Ureter (tissue), 1 donor: Measurements from ENCODE around the gene ZEB1. TPM values are rescaled to one million over a fixed set of nuclear protein-coding genes. Genes with fewer than 3 reads are reported as not detected.
"Not testable (repeated sequence)": the region's sequence is repeated elsewhere in the genome, so short reads cannot be mapped to it uniquely, and the experiment has no call there.

Source experiments
- DNase-seq: peaks from one replicate; pipeline ENCODE4 v3.0.0-alpha.2; 2020; ENCODE audit warnings: low spot score
- total RNA-seq: library from RNA; stranded (reverse); gene quantifications from one replicate; pipeline ENCODE4 v1.2.4, GENCODE V29; 2023
- donor health status: DM: yes; HTN: yes; CAD: no.

The ZEB1 gene
- total RNA-seq, 1 donor from 2014 or later = 58.3 TPM

DNA sequence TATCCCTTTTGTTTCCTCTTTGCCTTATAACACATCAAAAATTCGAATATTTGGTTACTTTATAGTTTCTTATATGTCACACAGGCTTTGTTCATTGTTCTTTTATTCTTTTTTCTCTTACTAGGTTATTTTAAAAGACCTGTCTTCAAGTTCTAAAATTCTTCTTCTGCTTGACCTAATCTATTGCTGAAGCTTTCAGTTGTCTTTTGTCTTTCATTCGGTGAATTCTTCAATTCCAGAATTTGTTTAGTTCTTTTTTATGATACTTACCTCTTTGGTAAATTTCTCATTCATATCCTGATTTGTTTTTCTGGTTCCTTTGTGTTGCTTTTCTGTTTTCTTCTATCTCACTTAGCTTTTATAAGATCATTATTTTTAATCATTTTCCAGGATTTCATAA is 188.4 kb downstream of the ZEB1 start:
- DNase-seq = no peak

DNA sequence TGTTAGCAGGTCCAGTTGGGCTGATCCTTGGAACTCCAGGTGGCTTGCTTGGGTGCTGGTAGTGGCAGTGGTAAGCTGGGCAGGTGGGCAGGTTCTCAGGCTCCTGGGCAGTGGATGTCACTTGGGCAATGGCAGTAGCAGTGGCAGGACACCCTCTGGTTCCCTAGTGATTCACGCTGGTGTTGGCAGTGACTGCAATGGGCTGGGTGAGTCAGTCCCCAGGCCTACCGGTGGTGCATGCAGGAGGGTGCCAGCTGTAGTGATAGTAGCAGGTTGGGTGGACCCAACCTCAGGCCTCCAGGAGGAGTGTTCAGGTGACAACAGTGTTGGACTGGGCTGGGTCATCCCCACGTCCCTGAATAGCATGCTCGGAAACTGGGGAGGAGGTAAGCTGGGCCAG is 189.2 kb downstream of the ZEB1 start:
- no peak for DNase-seq

DNA sequence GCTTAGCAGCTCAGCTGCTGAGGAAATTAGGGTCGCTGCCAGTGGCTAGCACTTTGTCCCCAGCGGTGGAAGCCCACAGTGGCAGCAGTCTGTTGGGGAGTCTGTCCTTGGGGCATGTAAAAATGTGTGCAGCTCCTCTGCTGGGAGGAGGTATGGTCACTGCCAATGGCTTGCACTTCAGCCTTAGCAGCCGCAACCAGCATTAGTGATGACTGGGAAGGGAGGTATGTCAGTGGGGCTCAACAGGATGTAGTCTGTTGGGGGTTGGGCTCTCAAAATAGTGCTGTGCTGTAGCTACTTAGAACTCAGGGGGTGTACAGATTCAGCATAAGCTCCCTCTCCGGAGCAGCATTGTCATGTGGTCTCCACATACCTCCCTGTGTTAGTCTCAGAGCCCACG is 189.9 kb downstream of the ZEB1 start:
- DNase-seq = no peak

DNA sequence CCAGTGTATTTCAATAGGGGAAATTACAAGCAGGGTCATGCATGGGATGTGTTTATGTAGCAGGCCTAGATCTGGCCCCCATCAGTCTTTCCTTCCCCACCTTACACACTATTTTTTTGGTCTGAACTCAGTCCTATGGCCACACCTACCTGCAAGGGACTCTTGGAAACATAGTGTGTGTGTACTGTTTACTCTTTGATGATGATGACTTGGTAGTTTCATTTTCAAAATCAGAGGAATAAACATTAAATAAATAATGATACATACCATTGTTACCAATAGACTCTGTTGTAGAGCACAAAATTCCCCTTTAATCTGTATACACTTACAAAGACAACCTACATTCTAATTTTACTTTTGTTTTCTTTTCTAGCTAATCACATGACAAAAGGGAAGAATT is 191.0 kb downstream of the ZEB1 start:
- DNase-seq = no peak

DNA sequence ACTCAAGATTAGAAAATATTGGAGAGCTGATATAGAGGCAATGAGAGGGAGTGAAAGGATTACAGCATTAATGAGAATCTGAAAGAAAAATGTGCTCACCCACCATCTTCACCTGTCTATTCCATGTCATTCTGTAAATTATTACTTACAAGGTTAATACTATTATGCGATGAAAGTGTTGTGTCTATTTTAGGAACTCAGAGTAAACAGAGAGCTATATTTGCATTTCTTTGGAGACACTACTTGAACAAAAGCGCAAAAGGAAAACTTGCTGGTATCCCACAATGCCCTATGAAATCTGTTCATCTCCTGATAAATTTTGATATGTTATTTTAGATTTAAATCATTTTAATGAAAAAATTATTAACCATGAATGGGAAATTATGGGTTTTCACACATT is 196.1 kb downstream of the ZEB1 start:
- DNase-seq = no peak

DNA sequence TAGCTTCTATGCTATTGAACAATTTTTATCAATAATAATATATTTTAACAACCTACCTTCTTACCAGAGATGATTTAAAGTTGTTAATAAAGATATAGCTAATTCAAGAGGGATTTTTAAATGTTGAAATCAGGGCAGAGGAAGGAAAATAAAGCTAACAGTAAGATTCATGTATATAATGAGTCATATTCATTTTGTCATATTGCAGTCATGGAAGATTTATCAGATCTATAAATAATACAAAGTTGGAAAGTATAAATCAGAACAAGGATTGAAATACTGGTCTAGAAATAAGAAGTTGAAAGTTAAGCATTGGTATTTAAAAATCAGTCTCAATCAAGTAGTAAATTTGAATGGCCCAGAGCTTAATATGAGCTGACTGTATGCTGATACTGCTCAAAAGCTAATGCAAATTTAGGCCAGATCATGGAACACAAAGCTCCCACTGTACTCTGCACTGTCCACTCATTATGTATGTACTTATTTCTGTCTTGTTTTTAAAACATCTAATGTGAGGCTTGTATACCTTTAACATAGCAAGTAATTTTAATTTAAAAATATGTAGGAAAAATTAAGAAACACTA is 196.9 kb downstream of the ZEB1 start:
- DNase-seq = no peak

DNA sequence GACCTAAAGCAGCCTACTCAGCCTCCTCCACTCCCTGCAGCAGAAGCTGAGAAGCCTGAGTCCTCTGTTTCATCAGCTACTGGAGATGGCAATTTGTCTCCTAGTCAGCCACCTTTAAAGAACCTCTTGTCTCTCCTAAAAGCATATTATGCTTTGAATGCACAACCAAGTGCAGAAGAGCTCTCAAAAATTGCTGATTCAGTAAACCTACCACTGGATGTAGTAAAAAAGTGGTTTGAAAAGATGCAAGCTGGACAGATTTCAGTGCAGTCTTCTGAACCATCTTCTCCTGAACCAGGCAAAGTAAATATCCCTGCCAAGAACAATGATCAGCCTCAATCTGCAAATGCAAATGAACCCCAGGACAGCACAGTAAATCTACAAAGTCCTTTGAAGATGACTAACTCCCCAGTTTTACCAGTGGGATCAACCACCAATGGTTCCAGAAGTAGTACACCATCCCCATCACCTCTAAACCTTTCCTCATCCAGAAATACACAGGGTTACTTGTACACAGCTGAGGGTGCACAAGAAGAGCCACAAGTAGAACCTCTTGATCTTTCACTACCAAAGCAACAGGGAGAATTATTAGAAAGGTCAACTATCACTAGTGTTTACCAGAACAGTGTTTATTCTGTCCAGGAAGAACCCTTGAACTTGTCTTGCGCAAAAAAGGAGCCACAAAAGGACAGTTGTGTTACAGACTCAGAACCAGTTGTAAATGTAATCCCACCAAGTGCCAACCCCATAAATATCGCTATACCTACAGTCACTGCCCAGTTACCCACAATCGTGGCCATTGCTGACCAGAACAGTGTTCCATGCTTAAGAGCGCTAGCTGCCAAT is 202.2 kb downstream of the ZEB1 start:
- DNase-seq = no peak

DNA sequence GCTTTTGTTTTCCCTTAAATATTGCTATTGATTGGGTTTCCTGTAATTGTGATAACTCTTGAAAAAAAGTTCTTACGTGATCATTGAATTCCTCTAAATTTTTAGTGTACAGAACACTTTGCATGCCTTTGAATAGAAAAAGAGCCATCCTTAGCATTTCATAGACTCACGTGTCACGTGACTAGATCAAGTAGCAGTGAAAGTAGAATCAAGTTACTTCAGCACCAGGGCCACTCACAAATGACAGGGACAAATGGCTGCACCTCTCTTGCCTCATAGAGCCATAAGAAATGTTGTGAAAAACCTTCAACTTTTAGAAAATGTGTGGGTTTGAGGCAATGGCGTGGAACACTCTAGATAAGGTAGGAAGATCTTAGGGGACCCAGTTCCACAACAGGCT is 203.8 kb downstream of the ZEB1 start:
- no peak for DNase-seq

DNA sequence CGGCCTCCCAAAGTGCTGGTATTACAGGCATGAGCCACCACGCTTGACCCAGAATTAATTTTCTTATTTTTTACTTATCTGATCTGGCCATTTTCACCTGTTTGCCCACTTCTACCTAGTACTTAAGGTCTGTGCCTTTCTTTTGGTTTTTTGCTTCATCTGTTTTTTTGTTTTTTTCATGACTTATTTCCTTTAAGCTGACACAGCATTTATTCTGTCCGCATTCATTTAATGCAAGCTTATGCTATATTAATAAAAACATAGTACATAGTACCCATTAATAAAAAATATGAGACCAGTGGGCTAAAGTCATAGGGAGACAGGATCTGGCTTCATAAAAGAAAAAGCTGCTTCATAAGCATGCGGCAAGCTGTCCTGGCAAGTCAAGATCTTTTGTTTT is 205.4 kb downstream of the ZEB1 start:
- no peak for DNase-seq

DNA sequence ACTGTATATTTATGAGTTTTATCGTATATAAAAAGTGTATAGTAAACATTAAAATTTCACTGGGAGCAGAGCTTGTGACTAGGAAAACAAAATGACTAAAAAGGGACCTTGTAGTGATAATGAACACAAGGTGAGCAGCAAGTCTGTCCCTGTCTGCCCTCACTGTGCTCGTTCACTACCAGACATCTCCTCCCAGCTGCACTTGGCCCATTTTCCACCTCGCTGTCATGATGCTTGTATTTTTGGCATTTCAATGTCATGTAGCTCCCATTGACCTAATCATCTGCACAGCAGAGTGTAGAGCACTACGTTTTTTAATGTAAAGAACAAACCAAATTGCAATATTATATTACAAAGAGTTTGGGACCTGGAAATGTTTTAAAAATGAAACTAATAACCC is 207.2 kb downstream of the ZEB1 start:
- DNase-seq = no peak

DNA sequence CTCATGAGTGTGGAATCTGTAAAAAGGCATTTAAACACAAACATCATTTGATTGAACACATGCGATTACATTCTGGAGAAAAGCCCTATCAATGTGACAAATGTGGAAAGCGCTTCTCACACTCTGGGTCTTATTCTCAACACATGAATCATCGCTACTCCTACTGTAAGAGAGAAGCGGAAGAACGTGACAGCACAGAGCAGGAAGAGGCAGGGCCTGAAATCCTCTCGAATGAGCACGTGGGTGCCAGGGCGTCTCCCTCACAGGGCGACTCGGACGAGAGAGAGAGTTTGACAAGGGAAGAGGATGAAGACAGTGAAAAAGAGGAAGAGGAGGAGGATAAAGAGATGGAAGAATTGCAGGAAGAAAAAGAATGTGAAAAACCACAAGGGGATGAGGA is 207.7 kb downstream of the ZEB1 start:
- DNase-seq = no peak

DNA sequence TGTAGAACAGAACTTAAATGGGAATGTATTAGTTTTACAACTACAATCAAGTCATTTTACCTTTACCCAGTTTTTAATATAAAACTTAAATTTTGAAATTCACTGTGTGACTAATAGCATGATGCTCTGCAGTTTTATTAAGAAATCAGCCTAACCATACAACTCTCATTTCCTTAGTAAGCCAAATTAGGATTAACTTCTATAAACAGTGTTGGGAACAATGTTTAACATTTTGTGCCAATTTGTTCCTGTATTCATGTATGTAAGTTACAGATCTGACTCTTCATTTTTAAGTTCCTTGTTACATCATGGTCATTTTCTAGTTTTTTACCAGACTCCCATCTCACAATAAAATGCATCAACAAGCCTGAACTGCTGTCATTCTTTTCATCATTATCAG is 209.8 kb downstream of the ZEB1 start:
- DNase-seq = no peak

DNA sequence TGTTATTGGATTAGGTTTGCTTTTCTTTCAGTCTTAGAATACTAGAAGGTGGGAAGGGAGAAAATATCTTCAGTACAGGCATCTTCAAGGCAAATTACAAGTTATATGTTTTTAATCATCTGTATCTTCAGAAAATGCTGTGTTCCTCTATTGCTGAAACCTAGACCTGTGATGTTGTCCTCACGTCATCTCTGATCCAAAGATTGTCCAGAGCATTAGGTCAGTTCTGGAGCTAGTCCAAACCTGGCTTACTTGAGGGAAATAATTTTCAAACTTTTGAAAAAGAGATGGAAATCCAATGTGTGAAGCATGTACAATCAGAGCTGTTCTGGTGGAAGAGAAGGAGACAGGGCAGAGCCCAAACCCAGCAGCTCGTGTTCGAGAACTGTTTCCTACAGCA is 217.3 kb downstream of the ZEB1 start:
- no peak for DNase-seq

DNA sequence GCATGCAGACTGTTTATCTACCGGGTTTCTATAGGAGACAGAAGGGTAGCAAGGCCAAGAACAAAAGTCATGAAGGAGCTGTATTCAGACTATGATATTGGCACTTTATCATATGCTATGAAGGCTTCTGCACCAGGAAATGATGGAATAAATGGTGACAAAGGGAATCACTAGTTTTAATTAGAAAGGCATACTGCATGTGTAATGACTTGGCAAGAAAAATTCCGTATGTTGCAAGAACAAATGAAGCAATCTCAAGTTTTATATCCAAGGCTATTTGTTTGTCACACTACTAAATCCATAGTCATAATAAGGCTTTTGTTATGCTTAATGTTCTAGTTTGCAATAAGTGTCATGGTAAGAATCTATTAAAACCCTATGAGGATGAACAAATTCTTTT is 230.9 kb downstream of the ZEB1 start:
- no peak for DNase-seq

DNA sequence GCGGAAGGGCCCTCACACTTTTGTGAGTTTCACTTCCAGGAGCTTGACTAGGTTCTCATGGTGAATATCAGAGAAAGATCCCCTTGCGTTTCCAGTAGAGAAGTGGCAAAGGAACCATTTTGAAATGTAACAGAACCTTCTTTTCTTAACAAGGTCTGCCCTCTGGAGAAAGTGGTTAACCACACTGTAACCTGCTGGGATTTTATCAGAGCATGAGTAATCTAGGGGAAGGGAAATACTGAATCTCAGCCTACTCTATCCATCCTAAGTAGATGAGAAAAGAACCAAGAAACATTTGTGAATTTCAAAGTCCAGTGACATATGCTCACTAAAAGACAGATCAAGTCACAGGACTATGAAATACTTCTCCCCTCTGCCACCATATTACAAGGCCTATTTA is 235.5 kb downstream of the ZEB1 start:
- no peak for DNase-seq

DNA sequence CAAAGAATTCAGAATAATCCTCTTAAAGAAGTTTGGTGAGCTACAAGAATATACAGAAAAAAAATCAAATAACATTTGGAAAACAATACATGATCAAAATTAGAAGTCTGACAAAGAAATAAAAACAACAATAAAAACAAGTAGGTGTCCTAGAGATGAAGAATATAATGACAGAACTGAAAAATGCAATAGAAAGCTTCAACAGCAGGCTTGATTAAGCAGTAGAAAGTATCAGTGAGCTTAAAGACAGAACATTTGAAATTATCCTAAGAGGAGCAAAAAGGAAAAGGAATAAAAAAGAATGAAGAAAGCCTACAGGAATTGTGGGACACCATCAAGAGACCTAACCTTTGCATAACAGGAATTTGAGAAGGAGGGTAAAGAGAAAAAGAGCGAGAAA is 238.8 kb downstream of the ZEB1 start:
- no peak for DNase-seq

DNA sequence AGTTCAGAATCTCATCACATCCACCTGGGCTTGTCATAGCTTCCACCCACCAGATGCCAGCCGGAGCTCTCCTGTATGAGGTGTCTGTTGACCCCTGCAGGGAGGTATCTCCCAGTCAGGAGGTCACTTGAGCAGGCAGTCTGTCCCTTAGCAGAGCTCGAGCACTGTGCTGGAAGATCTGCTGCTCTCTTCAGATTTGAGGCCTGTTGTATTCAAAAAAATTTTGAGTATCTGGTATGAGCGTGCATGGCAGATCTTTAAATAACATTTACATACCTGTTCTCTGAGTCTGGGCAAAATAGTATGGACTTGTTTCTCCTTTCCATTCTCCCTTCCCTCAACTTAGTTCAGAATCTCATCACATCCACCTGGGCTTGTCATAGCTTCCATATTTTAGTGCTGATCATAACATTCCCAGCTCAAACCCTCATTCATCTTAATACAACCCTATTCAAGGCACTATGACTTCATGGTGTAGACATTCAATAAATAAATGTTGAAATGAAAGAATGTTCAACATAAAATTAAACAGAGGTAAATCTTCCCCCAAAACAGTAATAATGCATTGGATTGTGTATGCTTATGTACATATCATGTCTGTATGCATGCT is 249.3 kb downstream of the ZEB1 start:
- not testable (repeated sequence) for DNase-seq

DNA sequence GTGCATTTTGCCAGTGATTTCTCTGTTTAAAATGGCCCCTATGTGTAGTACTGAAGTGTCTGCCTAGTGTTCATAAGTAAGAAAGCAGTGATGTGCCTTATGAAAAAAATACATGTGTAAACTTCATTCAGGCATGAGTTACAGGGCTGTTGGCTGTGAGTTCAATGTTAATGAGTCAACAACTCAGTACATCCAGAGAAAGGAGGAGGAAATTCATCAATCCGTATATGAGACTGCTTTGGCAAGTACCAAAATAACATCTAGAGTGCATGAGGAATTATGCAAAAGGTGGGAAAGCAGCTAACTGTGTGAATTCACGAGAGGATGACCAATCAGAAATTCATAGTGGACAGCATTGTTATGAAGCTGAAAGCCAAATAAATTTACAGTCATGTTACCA is 255.6 kb downstream of the ZEB1 start:
- no peak for DNase-seq

DNA sequence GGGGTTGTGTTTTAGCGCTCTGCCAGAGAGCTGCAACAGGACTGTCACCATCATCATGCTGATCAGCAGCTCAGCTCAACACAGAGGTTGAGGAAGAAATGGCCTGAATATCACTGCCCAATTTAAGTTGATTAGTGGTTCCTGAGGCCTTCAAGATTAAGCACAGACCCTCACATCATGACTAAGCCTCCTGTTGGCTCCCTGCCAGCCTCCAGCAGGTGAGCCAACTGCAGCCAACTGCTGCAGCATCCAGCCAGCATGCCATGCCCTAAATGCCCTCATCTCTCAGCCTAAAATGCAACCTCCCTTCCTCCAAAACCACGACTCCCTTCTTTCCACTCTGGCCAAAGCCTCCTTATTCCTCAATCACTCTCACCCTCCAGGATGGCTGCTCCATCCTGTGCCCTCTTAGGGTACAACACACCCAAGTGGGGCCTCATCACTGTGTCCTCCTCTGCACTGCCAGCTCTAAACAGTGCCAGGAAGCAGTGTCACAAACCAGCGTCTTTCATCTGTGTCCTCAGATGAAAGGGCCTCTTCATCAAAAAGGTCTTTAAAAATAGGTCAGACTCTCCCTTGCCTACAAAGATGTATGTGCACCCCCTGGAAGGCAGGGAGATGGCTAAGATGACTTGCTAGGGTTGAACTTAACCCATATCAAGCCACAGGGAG is 259.3 kb downstream of the ZEB1 start:
- DNase-seq = no peak

DNA sequence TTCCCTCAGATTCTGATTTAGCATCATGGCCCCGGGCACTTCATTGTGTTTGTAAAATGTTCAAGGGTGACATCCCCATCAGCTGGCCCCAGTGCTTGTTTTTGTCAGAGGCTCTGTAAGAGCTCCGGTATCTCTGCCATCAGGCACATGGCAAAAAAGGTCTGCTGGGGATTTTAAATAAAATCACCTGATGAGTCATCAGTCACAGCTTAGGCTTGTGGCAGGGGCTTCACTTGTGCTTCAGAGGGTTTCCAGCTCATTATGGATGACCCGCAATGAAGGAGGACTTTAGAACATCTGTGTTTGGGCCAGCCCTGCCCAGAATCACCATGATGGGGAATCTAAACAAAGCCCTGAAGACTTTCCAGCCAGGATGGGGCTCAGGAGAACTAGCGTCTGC is 259.9 kb downstream of the ZEB1 start:
- DNase-seq = no peak
